Mucosa of rectum (tissue), 2 donors: ENCODE data around the gene ABI3.

ENCODE experiments used
- H3K27ac ChIP-seq, 2 donors: one replicate each; pipeline ENCODE4 v1.7.0; 2013; ENCODE audit warnings: inconsistent platforms in 2 of 2, low read depth in 2 of 2, low read length in 2 of 2
- H3K27me3 ChIP-seq, 2 donors: one replicate each; pipeline ENCODE4 v1.7.0; 2013; ENCODE audit warnings: low read length in 2 of 2; ENCODE audit not compliant: control insufficient read depth in 2 of 2, insufficient read depth in 2 of 2
- H3K36me3 ChIP-seq, 2 donors: one replicate each; pipeline ENCODE4 v1.7.0; 2013; ENCODE audit warnings: low read length in 2 of 2; ENCODE audit not compliant: control insufficient read depth in 2 of 2, insufficient read depth in 2 of 2
- H3K4me1 ChIP-seq, 2 donors: one replicate each; pipeline ENCODE4 v1.7.0; 2013; ENCODE audit warnings: low read length in 2 of 2, mild to moderate bottlenecking in 1 of 2; ENCODE audit not compliant: control insufficient read depth in 2 of 2, insufficient read depth in 2 of 2
- H3K4me3 ChIP-seq, 2 donors: one replicate each; pipeline ENCODE4 v1.7.0; 2013; ENCODE audit warnings: low read length in 2 of 2
- H3K9ac ChIP-seq, 2 donors: one replicate each; pipeline ENCODE4 v1.7.0; 2013; ENCODE audit warnings: low read length in 2 of 2, low read depth in 1 of 2, mild to moderate bottlenecking in 1 of 2
- H3K9me3 ChIP-seq, 2 donors: one replicate each; pipeline ENCODE4 v1.7.0; 2013; ENCODE audit warnings: low read length in 2 of 2; ENCODE audit not compliant: control insufficient read depth in 2 of 2
- donor health status: healthy.
- donor health status: Normal muscosa, but diverticular disease.

The ABI3 gene

DNA sequence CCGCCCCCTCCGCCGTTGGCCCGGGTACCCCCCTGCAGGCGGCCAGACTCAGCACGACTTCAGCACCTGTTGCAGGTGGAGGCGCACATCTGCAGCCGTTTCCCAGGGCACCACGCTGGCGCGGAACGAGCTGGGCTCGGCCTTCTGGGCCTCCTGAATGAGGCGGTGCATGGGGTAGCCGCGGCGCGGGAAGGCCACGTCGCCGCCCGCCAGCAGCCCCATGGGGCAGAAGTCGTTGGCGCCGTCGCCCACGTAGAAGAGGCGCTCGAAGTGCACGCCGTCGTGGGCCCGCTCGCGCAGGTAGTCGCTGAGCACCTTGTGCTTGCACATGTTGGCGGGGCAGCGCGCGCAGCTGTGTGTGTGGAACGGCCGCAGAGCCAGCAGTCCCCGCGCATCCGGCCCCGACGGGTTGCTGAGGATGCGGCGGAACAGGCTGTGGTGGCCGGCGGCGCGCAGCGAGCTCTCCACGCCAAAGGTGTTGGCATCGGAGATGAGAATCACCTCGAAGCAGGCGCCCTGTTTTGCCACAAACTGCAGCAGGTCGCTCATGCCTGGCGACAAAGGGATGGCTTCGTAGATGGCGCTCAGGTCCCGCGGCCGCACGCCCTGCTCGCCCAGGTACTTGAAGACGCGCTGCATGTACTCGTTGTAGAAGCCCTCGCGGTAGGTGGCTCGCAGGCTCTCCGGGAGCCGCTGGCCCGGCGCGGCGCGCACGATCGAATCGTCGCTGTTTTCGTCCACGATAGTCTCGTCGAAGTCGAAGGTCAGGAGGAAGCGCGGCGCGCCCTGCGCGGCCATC is 13.9 kb downstream of the ABI3 start:
- Histone ChIP-seq H3K9ac (no peak overlapping the region), H3K9me3 (no peaks in the 10 kb centered on the region), H3K4me1 (peaks cover 15 to 16% of the 10 kb centered on the region in 2 donors), H3K27me3 (peaks cover 39 to 42% of the 10 kb centered on the region in 2 donors), H3K4me3 (peak overlapping the region; percentile 27 to 52), H3K36me3 (no peaks in the 10 kb centered on the region), H3K27ac (no peak overlapping the region)

DNA sequence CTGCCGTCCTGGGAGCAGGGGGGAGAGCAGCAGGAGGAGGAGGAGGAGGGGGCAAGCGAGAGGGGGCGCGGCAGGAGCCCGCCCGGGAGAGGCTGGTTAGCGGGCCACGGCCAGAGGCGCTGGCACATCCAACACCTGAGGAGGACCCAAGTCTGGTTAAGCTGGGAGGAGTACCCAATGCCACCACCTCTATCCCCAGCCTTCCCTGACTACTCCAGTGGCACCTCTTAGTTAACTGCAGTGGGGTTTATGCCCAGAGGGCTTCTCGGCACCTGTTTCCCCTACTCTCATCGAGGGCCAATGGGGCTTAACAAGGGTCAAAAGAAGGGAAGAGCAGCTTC is 14.5 kb downstream of the ABI3 start:
- Histone ChIP-seq H3K27ac (no peak overlapping the region), H3K4me3 (peak overlapping the region; percentile 20 to 27), H3K9ac (no peak overlapping the region), H3K27me3 (peaks cover 43 to 48% of the 10 kb centered on the region in 2 donors), H3K36me3 (no peaks in the 10 kb centered on the region), H3K9me3 (no peaks in the 10 kb centered on the region), H3K4me1 (peaks cover 16 to 17% of the 10 kb centered on the region in 2 donors)

DNA sequence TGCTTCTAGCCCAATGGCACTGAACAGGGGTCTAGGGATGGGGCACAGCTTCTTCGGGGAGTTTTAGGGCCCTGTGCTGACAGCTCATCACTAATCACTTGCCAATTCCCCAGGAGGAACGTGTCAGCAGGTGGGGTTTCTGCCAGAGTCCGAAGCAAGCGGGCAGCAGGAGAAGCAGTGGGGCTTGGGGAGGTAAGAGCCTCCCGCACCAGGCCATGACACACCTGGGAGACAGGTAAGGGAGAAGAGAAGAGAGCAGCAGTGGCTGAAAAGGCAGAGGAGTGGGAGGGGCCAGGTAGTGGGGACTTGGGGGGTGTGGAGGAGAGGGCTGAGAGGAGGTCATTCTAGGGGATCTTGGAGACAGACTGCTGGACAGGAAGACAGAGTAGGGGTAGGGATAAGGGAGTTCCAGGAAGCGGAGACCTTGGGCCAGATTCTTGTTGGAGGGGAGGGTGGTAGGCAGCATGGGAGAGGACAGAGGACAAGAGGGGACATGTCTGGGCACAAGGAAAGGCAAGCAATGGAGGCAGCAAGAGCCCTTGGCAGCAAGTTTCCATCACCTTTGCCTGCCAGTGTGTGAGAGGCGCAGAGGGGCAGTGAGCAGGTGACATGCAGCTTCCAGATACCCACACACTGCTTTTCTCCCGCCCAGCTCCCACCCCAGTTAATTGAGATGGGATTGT is 15.2 kb downstream of the ABI3 start:
- Histone ChIP-seq H3K27me3 (peaks cover 43 to 50% of the 10 kb centered on the region in 2 donors), H3K9ac (no peak overlapping the region), H3K36me3 (no peaks in the 10 kb centered on the region)

DNA sequence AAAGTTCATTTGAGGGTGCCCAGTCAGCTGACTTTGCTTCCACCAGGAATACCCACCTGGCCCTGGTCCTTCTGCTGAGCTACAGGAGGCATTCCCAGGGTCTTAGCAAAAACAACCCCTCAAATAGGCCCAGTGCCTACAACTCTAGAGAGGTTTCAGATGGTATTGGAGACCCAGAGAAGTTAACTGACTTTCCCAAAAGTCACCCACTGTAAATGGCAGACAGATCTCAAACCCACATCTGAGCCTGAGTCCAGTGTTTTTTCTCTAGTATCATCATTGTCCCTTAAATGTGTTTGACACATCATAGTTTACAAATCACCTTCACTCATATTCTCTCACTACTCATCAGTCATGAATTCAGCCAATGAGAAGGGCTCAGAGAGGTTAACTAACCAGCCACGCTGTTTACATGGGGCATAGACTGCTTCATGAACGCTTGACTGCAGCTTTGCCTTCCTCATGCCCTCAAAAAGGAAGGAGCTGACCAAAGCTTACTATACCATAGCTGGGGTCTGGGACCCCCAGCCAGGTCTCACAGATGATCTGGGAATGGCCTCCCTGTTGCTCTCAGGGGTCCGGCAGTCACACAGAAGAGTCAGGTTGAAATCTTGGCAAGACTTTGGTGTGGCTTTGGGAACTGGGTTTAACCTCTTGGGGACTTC is 16.4 kb downstream of the ABI3 start:
- H3K36me3 ChIP-seq: no peaks in the 10 kb centered on the region
- no peak overlapping the region for H3K27ac ChIP-seq
- peaks cover 24 to 26% of the 10 kb centered on the region in 2 donors for H3K4me1 ChIP-seq
- no peak overlapping the region for H3K4me3 ChIP-seq
- H3K9me3 ChIP-seq: no peaks in the 10 kb centered on the region
- no peak overlapping the region for H3K9ac ChIP-seq
- H3K27me3 ChIP-seq: peaks cover 43 to 55% of the 10 kb centered on the region in 2 donors

More for the DNA sequence above, 15.2 kb downstream of the ABI3 start:
- H3K9me3 ChIP-seq: no peaks in the 10 kb centered on the region
- H3K4me3 ChIP-seq: no peak overlapping the region
- H3K27ac ChIP-seq: no peak overlapping the region
- H3K4me1 ChIP-seq: peaks cover 19 to 21% of the 10 kb centered on the region in 2 donors

DNA sequence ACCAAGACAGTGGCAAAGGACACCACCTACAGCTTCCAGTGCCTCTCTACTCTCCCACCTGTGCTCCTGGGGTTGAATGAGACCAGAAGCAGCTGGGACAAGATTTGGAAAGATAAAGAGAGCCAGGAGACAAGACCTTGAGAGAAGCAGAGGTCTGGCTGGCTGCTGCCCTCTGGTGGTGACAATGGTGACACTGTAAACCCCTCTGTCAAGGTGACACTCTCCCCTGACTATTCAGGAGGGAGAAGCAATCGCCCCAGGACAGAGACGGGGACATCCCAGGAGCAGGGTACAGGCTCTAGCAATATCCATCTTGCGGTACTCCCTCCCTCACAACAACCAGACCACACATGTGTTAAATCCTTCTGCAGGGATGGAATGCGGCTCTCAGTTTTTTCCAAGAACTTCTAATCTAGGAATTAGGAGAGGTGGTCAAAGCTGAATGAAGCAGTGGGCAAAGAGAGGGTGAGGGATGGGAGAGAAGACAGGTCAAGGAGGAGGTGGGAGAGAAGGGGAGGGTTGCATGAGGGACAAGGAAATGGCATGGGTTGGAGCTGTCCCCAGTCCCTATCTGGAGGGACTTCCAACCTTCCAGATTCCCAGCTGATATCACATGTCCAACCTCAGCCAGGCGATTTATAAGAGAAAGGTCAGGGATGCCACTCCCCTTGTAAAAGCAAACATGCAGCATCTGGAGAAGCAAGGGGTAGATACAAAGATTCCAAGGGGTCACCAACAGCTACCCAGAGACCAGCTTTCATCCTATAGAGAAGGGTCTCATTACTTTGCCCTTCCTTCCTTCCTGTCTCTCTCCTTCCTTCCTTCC is 17.1 kb downstream of the ABI3 start:
- Histone ChIP-seq H3K9ac (no peak overlapping the region), H3K27me3 (peaks cover 41 to 55% of the 10 kb centered on the region in 2 donors), H3K4me3 (no peak overlapping the region), H3K27ac (no peak overlapping the region), H3K36me3 (no peaks in the 10 kb centered on the region), H3K4me1 (peaks cover 24 to 26% of the 10 kb centered on the region in 2 donors), H3K9me3 (no peaks in the 10 kb centered on the region)

DNA sequence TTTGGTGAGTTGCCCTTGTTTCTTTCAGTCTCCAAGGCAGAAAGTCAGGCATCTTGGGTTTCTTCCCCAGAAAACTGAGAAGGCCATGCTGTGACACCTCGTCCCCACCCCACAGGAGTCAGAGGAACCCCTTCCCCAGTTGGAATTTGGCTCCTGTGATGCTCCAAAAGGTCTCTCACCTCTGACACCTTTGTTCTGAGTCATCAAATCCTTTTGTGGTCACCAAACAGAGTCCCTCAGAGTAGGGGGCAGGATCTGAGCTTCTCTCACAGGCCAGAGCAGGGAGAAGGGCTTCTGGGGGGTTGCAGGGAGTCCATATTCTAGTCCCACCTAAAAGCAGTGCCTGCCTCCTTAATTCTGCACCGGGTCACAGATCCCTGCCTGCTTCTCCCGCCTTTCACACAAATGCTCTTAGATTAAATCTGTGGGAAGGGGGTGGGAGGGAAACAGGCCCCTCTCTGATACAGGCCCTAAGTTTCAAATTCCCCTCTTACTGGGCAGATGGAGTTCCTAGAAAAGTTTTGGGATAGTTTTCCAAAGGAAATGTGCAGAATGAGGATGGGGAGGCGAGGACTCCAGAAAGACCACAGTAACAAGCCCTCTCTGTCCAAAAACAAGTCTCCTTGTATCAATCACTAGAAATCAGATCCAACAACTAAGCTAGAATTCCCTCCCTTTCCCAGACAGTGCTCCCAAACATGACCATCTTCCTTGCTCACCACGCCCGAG is 18.7 kb downstream of the ABI3 start:
- peaks cover 32 to 44% of the 10 kb centered on the region in 2 donors for H3K27me3 ChIP-seq
- H3K27ac ChIP-seq: no peak overlapping the region
- H3K4me1 ChIP-seq: peaks cover 14 to 17% of the 10 kb centered on the region in 2 donors
- H3K4me3 ChIP-seq: peak overlapping the region in 1 of 2 donors; percentile 15
- H3K9me3 ChIP-seq: no peaks in the 10 kb centered on the region
- no peaks in the 10 kb centered on the region for H3K36me3 ChIP-seq
- no peak overlapping the region for H3K9ac ChIP-seq

DNA sequence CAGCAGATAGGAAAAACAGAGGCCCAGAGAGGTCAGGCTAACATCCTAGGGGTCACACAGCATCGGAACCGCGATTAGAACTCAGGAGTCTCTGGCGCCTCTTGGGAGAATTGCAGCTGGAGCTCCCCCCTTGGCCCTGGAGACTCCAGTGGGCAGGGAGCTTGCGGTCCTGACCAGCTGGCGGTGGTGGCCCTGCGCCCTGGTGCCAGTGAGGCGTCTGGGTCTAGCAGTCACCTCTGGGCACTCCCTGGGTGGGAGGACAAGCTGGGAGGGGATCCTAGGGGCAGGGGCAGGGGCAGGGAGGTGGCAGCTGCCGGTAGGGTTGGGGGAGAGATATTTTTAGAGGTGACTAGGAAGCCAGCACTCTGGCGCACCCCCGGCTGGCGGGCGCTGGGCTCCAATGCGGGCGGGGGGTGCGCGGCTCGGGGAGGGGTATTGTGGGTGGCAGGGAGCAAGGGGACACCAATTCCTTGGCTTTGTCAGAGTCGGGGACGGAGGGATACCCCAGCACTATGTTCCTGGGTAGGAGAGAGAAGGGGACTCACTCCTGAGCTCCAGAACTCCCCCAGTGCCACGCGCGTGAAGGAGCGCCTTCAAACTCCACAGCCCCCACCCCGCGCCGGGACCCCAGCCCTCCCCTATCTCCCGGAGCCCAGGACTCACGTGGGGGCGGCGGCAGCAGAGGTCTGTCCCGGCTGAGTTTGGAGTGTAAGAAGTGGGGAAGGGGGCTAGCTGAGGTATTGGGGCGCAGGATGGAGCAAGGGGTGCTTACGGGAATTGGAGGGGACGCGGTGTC is 19.5 kb downstream of the ABI3 start:
- H3K4me3 ChIP-seq: peak overlapping the region; percentile 74 to 82
- H3K9me3 ChIP-seq: no peaks in the 10 kb centered on the region
- H3K4me1 ChIP-seq: peaks cover 9 to 11% of the 10 kb centered on the region in 2 donors
- no peaks in the 10 kb centered on the region for H3K36me3 ChIP-seq
- no peak overlapping the region for H3K9ac ChIP-seq
- H3K27ac ChIP-seq: no peak overlapping the region
- peaks cover 26 to 37% of the 10 kb centered on the region in 2 donors for H3K27me3 ChIP-seq

DNA sequence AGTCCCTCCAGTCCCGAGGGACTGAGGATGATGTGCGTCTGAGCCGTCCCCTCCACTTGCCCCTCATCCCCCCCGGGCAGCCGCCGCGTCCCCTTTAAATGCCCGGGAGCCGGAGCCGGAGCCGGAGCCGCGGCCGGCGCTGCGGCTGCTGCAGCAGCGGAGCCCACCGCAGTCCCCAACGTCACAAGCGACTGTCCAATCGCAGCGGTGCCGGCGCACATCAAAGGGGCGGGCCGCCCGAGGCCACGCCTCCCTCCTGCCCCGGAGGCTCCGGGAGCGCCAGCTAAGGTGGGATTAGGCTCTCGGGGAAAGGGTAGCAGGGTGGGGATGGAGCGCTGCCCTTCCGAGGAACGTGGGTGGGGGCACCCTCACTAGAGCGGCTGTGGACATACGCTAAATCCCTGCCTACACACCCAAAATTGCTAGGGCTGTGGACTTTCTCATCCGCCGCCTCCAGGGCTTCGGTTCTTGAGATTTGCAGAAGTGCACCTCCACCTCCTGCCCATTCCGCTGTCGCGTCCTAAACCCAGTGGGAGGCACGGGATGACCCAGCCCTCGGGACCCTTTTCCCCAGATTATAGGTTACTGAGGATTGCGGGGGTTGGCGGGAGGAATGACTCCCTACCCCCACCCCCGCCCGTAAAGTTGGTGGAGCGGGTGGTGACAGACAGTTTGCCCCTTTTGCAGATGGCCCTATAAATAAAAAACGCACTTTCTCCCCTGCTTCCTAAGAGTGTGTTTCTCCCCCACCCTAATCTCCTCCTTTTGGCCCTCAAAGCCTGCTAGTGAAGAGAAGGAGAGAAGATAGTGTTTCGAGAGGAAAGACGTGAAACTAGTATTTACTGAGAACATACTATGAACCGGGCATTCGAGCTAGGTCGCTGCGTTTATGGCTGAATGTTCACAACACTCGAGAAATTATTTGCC is 20.4 kb downstream of the ABI3 start, which contains the start of gene PHOSPHO1:
TSS of gene PHOSPHO1 (minus strand) at position 152 of the 927 bp plus-strand sequence. CDS start 4,096 bp downstream, outside the sequence.
- Histone ChIP-seq H3K9ac (peak within 1 kb of the TSS; percentile 47 to 56), H3K27me3 (peaks cover 17 to 29% of the 10 kb centered on the region in 2 donors), H3K4me3 (peak within 1 kb of the TSS; percentile 74 to 82), H3K27ac (no peak within 1 kb of the TSS), H3K4me1 (peaks cover 9 to 11% of the 10 kb centered on the region in 2 donors), H3K36me3 (no peaks in the 10 kb centered on the region), H3K9me3 (no peaks in the 10 kb centered on the region)
